Measurements from ENCODE around the gene CEBPA.

Gene CEBPA

DNA sequence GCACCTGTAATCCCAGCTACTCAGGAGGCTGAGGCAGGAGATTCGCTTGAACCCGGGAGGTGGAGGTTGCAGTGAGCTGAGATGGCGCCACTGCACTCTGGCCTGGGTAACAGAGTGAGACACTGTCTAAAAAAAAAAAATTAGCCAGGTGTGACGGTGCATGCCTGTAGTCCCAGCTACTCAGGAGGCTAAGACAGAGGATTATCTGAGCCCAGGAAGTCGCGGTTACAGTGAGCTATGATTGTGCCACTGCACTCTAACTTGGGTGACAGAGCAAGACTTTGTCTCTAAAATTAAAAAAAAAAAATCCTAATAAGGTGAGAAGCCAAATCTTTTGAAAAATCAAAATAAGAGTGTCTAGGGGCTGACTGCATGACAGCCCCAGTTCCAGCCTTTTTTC lies 9.7 kb upstream of the CEBPA start:
- no peak for DNase-seq (ENCODE audit: low read depth)
- TF ChIP-seq, protein P1, sequence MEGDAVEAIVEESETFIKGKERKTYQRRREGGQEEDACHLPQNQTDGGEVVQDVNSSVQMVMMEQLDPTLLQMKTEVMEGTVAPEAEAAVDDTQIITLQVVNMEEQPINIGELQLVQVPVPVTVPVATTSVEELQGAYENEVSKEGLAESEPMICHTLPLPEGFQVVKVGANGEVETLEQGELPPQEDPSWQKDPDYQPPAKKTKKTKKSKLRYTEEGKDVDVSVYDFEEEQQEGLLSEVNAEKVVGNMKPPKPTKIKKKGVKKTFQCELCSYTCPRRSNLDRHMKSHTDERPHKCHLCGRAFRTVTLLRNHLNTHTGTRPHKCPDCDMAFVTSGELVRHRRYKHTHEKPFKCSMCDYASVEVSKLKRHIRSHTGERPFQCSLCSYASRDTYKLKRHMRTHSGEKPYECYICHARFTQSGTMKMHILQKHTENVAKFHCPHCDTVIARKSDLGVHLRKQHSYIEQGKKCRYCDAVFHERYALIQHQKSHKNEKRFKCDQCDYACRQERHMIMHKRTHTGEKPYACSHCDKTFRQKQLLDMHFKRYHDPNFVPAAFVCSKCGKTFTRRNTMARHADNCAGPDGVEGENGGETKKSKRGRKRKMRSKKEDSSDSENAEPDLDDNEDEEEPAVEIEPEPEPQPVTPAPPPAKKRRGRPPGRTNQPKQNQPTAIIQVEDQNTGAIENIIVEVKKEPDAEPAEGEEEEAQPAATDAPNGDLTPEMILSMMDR (conservative IDR thresholded peaks at IDR 0.05; ENCODE audit: low read depth, low read length), result no peak
- H3K4me3 ChIP-seq (ENCODE audit: low read depth, low read length), result no peak overlapping the region

DNA sequence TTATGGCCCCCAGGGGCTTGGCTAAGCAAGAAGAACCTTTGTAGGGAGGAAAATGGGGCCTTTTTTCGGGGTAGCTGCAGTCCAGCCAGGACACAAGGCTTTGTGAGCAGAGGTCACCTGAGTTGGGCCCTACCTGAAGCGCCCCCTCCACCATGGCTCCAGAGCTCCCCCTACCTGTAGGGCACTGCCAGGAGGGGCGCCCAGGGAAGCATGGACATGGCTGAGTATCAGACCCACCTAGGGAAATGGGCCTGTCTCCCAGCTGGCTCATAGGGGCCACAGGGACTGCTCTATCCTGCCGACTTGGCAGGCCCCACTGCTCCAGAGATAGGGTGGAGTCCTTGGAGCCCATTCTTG lies 9.0 kb upstream of the CEBPA start:
- no peak overlapping the region for H3K4me3 ChIP-seq (ENCODE audit: low read depth, low read length)
- no peak for DNase-seq (ENCODE audit: low read depth)
- TF ChIP-seq, protein P1 (conservative IDR thresholded peaks at IDR 0.05; ENCODE audit: low read depth, low read length), result peak; percentile 9

DNA sequence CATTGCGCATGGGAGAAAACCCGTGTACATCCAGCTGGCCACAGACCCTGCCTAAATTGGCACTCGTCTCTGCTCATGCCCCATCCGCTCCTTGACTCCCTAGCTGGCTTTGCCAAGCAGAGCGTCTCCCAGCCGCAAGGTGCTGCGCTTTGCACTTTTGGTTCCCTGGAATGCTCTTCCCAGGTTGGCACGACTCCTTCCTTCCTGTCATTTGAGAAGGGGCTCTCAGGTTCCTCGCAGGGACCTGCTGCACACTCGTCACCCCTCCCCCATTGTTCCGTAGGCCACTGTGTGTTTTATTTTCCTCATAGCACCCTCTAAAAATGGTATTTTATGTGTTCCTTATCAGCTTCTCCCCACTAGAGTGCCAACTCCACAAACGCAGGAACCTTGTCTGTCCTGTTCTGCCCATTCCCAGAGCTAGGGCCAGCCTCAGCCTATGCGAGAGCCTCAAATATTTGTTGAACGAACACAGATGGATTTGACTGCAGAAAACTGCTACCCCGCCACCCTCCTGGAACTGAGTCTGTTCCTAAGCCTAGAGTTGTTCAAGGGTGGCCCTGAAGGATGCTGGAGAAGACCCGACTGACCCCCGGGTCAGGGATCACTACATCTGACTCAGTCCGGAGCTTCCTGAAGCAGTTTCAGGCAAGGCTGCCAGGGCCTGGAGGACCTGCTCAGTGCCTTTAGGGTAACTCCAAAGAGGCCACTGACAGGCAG lies 8.4 kb upstream of the CEBPA start:
- DNase-seq (ENCODE audit: low read depth), result no peak
- TF ChIP-seq, protein P1 (conservative IDR thresholded peaks at IDR 0.05; ENCODE audit: low read depth, low read length), result no peak
- no peak overlapping the region for H3K4me3 ChIP-seq (ENCODE audit: low read depth, low read length)

DNA sequence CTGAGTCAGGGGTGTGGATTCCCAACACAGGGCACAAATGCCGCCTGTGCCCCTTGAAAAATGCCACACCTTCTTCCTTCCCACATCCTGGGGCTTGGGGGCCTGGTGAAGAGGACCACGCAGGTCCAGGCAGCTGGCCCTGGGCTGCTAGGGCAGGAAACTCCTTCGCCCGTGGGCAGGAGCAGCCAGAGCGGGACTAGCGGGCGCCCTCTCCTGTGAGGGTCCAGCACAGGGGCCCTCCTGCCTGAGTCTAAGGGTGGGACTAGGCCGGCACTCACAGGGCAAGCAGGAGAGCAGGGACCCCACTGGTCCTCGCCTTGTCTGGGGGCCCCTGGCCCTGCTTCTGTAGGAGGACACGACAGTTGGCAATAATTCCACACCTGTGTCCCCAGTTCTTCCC lies 7.5 kb upstream of the CEBPA start:
- TF ChIP-seq, protein P1 (conservative IDR thresholded peaks at IDR 0.05; ENCODE audit: low read depth, low read length), result no peak
- no peak for DNase-seq (ENCODE audit: low read depth)
- no peak overlapping the region for H3K4me3 ChIP-seq (ENCODE audit: low read depth, low read length)

DNA sequence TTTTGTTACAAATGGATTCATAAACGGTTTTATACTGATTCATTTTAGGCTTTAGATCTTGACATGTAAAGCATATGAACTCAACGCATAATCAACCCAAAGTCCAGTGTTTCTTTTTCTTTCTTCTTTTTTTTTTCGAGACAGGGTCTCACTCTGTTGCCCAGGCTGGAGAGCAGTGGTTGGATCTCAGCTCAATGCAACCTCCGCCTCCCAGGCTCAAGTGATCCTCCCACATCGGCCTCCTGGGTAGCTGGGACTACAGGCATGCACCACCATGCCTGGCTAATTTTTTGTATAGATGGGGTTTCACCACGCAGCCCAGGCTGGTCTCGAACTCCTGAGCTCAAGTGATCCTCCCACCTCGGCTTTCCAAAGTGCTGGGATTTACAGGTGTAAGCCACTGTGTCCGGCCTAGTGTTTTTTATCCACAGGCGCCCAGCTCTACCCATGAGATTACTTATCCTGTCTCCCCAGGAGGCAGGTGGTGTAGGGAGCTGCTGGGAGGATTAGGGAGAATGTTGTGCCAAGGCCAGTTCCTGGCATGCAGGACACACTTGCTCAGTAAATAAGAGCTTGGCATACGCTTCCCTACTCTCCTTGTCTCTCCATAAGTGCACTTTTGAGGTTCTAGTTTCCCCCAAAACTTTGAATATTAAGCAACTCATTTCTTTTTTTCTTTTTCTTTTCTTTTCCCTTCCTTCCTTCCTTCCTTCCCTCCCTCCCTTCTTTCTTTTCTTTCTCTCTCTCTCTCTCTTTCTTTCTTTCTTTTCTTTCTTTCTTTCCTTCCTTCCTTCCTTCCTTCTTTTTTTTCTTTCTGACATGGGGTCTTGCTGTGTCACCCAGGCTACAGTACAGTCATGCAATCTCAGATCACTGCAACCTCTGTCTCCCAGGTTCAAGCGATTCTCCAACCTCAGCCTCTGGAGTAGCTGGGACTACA lies 4.8 kb upstream of the CEBPA start:
- DNase-seq (ENCODE audit: low read depth), result no peak
- TF ChIP-seq, protein P1 (conservative IDR thresholded peaks at IDR 0.05; ENCODE audit: low read depth, low read length), result no peak
- H3K4me3 ChIP-seq (ENCODE audit: low read depth, low read length), result no peak overlapping the region

DNA sequence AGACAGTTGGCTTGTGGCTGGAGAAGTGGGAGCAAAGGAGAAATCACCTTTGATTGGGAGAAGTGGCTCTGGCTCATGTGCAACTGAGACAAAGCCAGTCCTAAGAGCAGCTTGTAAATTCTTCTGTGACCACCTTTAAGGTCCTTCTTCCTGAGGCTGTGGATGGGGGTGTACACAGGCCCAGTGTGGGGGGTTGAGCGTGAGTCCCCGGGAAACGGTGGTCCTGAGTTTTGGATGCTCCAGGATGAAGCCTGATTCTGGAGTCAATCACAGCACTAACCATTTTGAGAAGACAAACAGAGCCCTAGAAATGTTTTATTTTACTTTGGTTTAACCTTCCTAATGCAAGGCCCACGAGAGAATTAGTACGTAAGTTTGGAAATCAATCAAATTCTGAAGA lies 3.9 kb upstream of the CEBPA start:
- TF ChIP-seq, protein P1 (conservative IDR thresholded peaks at IDR 0.05; ENCODE audit: low read depth, low read length), result no peak
- no peak overlapping the region for H3K4me3 ChIP-seq (ENCODE audit: low read depth, low read length)
- no peak for DNase-seq (ENCODE audit: low read depth)
